Measurements from ENCODE around the gene SLC7A5. TPM values are rescaled to one million over a fixed set of nuclear protein-coding genes. Genes with fewer than 3 reads are reported as not detected.

Gene SLC7A5
- total and polyA plus RNA-seq, 2 of the 13 experiments (the other 11 are each of a cell fraction or from before 2014, with no cell fraction given) = 79.6 to 155 TPM

GRCh38 chr16:87846705-87847466 is 22.4 kb downstream of the SLC7A5 start (continued):
- TF ChIP-seq ZNF784 (CRISPR knock-in tag; IDR thresholded peaks at IDR 0.05; ENCODE audit: borderline replicate concordance) (no peak; the same call in 1 of the 2 replicates), FOXO4 (CRISPR knock-in tag; conservative IDR thresholded peaks at IDR 0.05) (no peak), BRCA1 (CRISPR knock-in tag; IDR thresholded peaks at IDR 0.05) (no peak), ZNF225 (CRISPR knock-in tag; IDR thresholded peaks at IDR 0.05) (peak; percentile 4; the same call in 1 of the 2 replicates), SSRP1 (CRISPR knock-in tag; IDR thresholded peaks at IDR 0.05) (no peak), PTBP1 (IDR thresholded peaks at IDR 0.05; ENCODE audit: low read depth, low read length, poor library complexity, severe bottlenecking) (peak; percentile 42), ISL2 (CRISPR knock-in tag; IDR thresholded peaks at IDR 0.05) (no peak), ZIK1 (CRISPR knock-in tag; IDR thresholded peaks at IDR 0.05; ENCODE audit: borderline replicate concordance, low read depth) (0 out of 2 replicates have a peak, but pooled peaks have one; percentile 36), ZNF576 (CRISPR knock-in tag; IDR thresholded peaks at IDR 0.05) (no peak), ZNF790 (CRISPR knock-in tag; IDR thresholded peaks at IDR 0.05; ENCODE audit: borderline replicate concordance) (no peak), MTA1 (CRISPR knock-in tag; IDR thresholded peaks at IDR 0.05; ENCODE audit: borderline replicate concordance) (no peak)
